HepG2 (cell line): ENCODE data around the gene GSTK1. TPM values are rescaled to one million over a fixed set of nuclear protein-coding genes. Genes with fewer than 3 reads are reported as not detected.

ENCODE experiments used
- DMAP1 ChIP-seq: IDR thresholded peaks from 2 replicates; pipeline ENCODE4 v1.6.1; 2016
- FOXM1 ChIP-seq: sonication (generic); formaldehyde crosslinking; IDR thresholded peaks from 2 replicates; pipeline ENCODE4 v1.5.0; 2020; ENCODE audit warnings: missing genetic modification reagents
- GATAD2A ChIP-seq: IDR thresholded peaks from 2 replicates; pipeline ENCODE4 v1.6.1; 2016
- MBD4 ChIP-seq: IDR thresholded peaks from 2 replicates; pipeline ENCODE4 v1.6.1; 2012; ENCODE audit warnings: low read length, inconsistent platforms, borderline replicate concordance
- MTF1 ChIP-seq: sonication (generic); formaldehyde crosslinking; IDR thresholded peaks from 2 replicates; pipeline ENCODE4 v1.5.0; 2020; ENCODE audit warnings: missing genetic modification reagents
- NFKBIZ ChIP-seq: IDR thresholded peaks from 2 replicates; pipeline ENCODE4 v1.6.1; 2018; ENCODE audit warnings: missing genetic modification reagents, missing compliant biosample characterization
- POLR2G ChIP-seq: fragments of 200-400 bp; formaldehyde crosslinking; IDR thresholded peaks from 2 replicates; pipeline ENCODE4 v1.6.1; 2018; ENCODE audit warnings: mild to moderate bottlenecking, low read depth, low read length, moderate library complexity
- ZFP36 ChIP-seq: fragments of 150-350 bp; IDR thresholded peaks from 2 replicates; pipeline ENCODE4 v1.6.1; 2018; ENCODE audit warnings: borderline replicate concordance, low read length, low read depth; ENCODE audit not compliant: partially characterized antibody
- ZIK1 ChIP-seq: sonication (generic); formaldehyde crosslinking; IDR thresholded peaks from 2 replicates; pipeline ENCODE4 v1.5.0; 2020; ENCODE audit warnings: mild to moderate bottlenecking, low read depth, missing genetic modification reagents, borderline replicate concordance
- ZMYM4 ChIP-seq: sonication (generic); formaldehyde crosslinking; IDR thresholded peaks from 2 replicates; pipeline ENCODE4 v1.8.1; 2023; ENCODE audit warnings: mild to moderate bottlenecking, missing genetic modification reagents
- ZNF136 ChIP-seq: sonication (generic); formaldehyde crosslinking; IDR thresholded peaks from 2 replicates; pipeline ENCODE4 v1.8.1; 2022; ENCODE audit warnings: low read depth, mild to moderate bottlenecking, moderate library complexity, missing genetic modification reagents
- ZNF24 ChIP-seq: fragments of 450-650 bp; IDR thresholded peaks from 2 replicates; pipeline ENCODE4 v1.6.1; 2017; ENCODE audit warnings: antibody characterized with exemption, mild to moderate bottlenecking
- ZNF605 ChIP-seq: sonication (generic); formaldehyde crosslinking; IDR thresholded peaks from 2 replicates; pipeline ENCODE4 v1.8.0; 2022; ENCODE audit warnings: mild to moderate bottlenecking, missing genetic modification reagents
- ZNF614 ChIP-seq: IDR thresholded peaks from 2 replicates; pipeline ENCODE4 v1.6.1; 2018; ENCODE audit warnings: missing biosample characterization, missing genetic modification reagents, inconsistent platforms, borderline replicate concordance
- ZNF790 ChIP-seq: sonication (generic); formaldehyde crosslinking; IDR thresholded peaks from 2 replicates; pipeline ENCODE4 v1.8.0; 2022; ENCODE audit warnings: missing genetic modification reagents, mild to moderate bottlenecking, borderline replicate concordance
- polyA plus RNA-seq, 8 experiments: library from polyadenylated mRNA; depleted of rRNA in 3 of 8; stranded (reverse) in 7 of 8; unstranded in 1 of 8; fragments of >200 nt; fragmentation: Illumina TruSeq in 4 of 8; extraction: Trizol in 4 of 8; gene quantifications; 2 replicates each; pipeline versions ENCODE4 v1.2.1 to v1.2.3, GENCODE V29; 2011 to 2016; ENCODE audit warnings: low read depth in 4 of 8, missing spikeins in 1 of 8, mixed read lengths in 1 of 8; ENCODE audit not compliant: insufficient read depth in 1 of 8
- total RNA-seq, 5 experiments: library from RNA; depleted of rRNA; stranded (reverse); fragments of >200 nt; fragmentation: Illumina TruSeq; extraction: Trizol; gene quantifications; 2 replicates each; pipeline ENCODE4 v1.2.3, GENCODE V29; 2016; ENCODE audit warnings: low read depth in 1 of 5
- TF ChIP-seq, protein P1 (sequence below): sonication (generic); formaldehyde crosslinking; IDR thresholded peaks from 2 replicates; pipeline ENCODE4 v1.4.0; 2020; ENCODE audit warnings: missing genetic modification reagents, borderline replicate concordance
- TF ChIP-seq, protein P2 (sequence below): IDR thresholded peaks from 2 replicates; pipeline ENCODE4 v1.6.1; 2016; ENCODE audit warnings: missing compliant biosample characterization, missing genetic modification reagents, borderline replicate concordance
- TF ChIP-seq, protein P3 (sequence below): sonication (generic); formaldehyde crosslinking; IDR thresholded peaks from 2 replicates; pipeline ENCODE4 v1.5.0; 2020; ENCODE audit warnings: missing genetic modification reagents
- TF ChIP-seq, protein P4 (sequence below): sonication (generic); formaldehyde crosslinking; IDR thresholded peaks from 2 replicates; pipeline ENCODE4 v1.8.1; 2023; ENCODE audit warnings: missing genetic modification reagents, mild to moderate bottlenecking, borderline replicate concordance
- TF ChIP-seq, protein P5 (sequence below): sonication (generic); formaldehyde crosslinking; IDR thresholded peaks from 2 replicates; pipeline ENCODE4 v1.4.0; 2020; ENCODE audit warnings: mild to moderate bottlenecking, missing genetic modification reagents

The GSTK1 gene
- total and polyA plus RNA-seq, 2 of the 13 experiments (the other 11 are each of a cell fraction or from before 2014, with no cell fraction given), result 64.6 to 92.1 TPM

DNA sequence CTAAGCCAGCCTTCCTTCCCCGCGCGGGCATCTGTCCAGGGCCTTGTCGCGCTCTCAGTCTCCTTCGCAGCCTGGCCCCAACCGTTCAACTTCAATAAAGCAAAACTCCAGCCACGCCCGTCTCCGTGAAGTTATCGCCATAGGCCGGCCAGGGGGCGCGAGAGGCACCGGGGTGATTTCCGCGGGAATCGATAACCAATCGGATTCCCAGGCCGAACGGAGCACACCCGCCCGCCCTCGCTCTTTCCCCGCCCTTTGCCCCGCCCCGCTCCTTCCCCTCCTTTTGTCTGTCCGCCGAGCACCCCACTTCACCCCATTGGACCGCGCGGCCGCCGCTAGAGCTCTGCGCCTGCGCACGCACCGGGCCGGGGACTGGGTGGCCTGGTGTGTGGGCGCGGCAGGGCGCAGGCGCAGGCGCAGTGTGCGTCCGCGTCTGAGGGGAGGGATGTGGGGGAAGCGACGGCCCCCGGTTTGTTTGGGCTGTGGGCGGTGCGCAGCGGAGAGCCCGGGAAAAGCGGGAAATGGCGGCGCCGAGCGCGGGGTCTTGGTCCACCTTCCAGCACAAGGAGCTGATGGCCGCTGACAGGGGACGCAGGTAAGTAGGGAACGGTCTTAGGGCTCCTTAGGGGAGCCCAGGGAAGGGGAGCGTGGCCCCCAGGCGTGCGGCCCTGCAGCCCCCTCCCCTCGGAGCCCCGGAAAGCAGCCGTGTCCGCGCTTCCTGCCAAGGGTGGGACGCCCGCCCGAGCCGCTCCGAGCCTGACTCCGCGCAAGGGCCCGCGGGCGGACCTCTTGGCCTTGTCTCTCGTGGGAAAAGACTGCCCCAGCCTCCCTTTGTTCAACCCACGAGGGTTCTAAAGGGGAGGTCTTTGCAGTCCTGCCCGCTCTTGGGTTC lies 24.9 kb downstream of the GSTK1 start, which contains the start of gene CASP2 (continued):
- TF ChIP-seq ZNF605 (CRISPR knock-in tag), result no peak; the same call in 1 of the 2 replicates
- TF ChIP-seq ZNF24, result no peak
- TF ChIP-seq ZNF614 (CRISPR knock-in tag), result no peak
- TF ChIP-seq DMAP1 (CRISPR knock-in tag), result peak; percentile 81; the same call in 1 of the 2 replicates
- peak; percentile 89; the same call in 1 of the 2 replicates for TF ChIP-seq MTF1 (CRISPR knock-in tag)
- no peak; the same call in 1 of the 2 replicates for TF ChIP-seq ZNF790
- TF ChIP-seq, protein P1, sequence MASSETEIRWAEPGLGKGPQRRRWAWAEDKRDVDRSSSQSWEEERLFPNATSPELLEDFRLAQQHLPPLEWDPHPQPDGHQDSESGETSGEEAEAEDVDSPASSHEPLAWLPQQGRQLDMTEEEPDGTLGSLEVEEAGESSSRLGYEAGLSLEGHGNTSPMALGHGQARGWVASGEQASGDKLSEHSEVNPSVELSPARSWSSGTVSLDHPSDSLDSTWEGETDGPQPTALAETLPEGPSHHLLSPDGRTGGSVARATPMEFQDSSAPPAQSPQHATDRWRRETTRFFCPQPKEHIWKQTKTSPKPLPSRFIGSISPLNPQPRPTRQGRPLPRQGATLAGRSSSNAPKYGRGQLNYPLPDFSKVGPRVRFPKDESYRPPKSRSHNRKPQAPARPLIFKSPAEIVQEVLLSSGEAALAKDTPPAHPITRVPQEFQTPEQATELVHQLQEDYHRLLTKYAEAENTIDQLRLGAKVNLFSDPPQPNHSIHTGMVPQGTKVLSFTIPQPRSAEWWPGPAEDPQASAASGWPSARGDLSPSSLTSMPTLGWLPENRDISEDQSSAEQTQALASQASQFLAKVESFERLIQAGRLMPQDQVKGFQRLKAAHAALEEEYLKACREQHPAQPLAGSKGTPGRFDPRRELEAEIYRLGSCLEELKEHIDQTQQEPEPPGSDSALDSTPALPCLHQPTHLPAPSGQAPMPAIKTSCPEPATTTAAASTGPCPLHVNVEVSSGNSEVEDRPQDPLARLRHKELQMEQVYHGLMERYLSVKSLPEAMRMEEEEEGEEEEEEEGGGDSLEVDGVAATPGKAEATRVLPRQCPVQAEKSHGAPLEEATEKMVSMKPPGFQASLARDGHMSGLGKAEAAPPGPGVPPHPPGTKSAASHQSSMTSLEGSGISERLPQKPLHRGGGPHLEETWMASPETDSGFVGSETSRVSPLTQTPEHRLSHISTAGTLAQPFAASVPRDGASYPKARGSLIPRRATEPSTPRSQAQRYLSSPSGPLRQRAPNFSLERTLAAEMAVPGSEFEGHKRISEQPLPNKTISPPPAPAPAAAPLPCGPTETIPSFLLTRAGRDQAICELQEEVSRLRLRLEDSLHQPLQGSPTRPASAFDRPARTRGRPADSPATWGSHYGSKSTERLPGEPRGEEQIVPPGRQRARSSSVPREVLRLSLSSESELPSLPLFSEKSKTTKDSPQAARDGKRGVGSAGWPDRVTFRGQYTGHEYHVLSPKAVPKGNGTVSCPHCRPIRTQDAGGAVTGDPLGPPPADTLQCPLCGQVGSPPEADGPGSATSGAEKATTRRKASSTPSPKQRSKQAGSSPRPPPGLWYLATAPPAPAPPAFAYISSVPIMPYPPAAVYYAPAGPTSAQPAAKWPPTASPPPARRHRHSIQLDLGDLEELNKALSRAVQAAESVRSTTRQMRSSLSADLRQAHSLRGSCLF (CRISPR knock-in tag), result no peak
- TF ChIP-seq POLR2G, result peak; percentile 85
- no peak for TF ChIP-seq GATAD2A (CRISPR knock-in tag)
- TF ChIP-seq MBD4, result no peak
- TF ChIP-seq, protein P2, sequence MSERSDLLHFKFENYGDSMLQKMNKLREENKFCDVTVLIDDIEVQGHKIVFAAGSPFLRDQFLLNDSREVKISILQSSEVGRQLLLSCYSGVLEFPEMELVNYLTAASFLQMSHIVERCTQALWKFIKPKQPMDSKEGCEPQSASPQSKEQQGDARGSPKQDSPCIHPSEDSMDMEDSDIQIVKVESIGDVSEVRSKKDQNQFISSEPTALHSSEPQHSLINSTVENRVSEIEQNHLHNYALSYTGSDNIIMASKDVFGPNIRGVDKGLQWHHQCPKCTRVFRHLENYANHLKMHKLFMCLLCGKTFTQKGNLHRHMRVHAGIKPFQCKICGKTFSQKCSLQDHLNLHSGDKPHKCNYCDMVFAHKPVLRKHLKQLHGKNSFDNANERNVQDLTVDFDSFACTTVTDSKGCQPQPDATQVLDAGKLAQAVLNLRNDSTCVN (CRISPR knock-in tag), result no peak
- TF ChIP-seq ZNF136, result no peak
- no peak; the same call in 1 of the 2 replicates for TF ChIP-seq NFKBIZ (CRISPR knock-in tag)
- TF ChIP-seq ZIK1, result 0 out of 2 replicates have a peak, but pooled peaks have one; percentile 51
- TF ChIP-seq ZMYM4 (CRISPR knock-in tag), result peak; percentile 86
- TF ChIP-seq, protein P3, sequence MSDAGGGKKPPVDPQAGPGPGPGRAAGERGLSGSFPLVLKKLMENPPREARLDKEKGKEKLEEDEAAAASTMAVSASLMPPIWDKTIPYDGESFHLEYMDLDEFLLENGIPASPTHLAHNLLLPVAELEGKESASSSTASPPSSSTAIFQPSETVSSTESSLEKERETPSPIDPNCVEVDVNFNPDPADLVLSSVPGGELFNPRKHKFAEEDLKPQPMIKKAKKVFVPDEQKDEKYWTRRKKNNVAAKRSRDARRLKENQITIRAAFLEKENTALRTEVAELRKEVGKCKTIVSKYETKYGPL (CRISPR knock-in tag), result no peak
- TF ChIP-seq, protein P4, sequence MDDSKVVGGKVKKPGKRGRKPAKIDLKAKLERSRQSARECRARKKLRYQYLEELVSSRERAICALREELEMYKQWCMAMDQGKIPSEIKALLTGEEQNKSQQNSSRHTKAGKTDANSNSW (CRISPR knock-in tag), result peak; percentile 57; the same call in 1 of the 2 replicates
- TF ChIP-seq FOXM1, result no peak
- TF ChIP-seq, protein P5, sequence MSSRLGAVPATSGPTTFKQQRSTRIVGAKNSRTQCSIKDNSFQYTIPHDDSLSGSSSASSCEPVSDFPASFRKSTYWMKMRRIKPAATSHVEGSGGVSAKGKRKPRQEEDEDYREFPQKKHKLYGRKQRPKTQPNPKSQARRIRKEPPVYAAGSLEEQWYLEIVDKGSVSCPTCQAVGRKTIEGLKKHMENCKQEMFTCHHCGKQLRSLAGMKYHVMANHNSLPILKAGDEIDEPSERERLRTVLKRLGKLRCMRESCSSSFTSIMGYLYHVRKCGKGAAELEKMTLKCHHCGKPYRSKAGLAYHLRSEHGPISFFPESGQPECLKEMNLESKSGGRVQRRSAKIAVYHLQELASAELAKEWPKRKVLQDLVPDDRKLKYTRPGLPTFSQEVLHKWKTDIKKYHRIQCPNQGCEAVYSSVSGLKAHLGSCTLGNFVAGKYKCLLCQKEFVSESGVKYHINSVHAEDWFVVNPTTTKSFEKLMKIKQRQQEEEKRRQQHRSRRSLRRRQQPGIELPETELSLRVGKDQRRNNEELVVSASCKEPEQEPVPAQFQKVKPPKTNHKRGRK (CRISPR knock-in tag), result no peak
- no peak for TF ChIP-seq ZFP36
- TF ChIP-seq, all 625 proteins: peak for 209
